ENCODE results near the gene PAX3.
A peak's percentile ranks its signal among the peaks of the same experiment; 100 is the strongest.

DNA sequence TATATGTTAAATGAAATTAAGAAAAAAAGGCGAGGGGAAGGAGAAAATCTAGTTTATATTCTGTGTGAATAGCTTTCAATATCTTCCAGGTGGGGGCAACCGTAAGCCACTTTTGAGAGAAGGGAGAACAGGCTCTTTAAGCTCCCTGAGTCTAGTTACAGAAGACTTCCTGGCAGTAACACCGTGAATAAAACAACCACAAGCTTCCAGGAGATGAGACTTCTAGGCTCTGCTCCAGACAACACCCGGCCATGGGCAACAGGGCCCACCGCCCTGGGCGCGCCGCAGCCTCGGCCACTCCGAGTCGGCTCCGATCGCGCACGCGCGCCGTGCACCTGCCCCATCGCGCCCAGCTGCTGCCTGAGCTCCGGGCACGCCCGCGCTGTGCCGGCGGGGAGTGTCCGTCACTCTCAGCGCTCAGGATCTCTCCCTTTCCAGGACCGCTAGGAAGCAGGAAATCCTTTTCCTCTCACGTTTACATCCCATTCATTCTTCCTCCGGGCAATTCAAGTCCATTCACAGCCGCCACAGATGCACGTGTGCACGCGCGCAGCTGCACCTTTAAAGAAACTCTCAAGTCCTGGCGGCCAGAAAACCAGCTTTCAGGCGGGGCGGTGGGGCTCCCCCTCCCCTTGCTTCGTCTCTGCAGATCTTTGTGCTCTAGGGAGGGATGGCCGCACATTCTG is 19.4 kb upstream of the PAX3 start:
- no peak for TF ChIP-seq POLR2AphosphoS5 (IDR thresholded peaks at IDR 0.05; ENCODE audit: low read depth)
- TF ChIP-seq, protein P1, sequence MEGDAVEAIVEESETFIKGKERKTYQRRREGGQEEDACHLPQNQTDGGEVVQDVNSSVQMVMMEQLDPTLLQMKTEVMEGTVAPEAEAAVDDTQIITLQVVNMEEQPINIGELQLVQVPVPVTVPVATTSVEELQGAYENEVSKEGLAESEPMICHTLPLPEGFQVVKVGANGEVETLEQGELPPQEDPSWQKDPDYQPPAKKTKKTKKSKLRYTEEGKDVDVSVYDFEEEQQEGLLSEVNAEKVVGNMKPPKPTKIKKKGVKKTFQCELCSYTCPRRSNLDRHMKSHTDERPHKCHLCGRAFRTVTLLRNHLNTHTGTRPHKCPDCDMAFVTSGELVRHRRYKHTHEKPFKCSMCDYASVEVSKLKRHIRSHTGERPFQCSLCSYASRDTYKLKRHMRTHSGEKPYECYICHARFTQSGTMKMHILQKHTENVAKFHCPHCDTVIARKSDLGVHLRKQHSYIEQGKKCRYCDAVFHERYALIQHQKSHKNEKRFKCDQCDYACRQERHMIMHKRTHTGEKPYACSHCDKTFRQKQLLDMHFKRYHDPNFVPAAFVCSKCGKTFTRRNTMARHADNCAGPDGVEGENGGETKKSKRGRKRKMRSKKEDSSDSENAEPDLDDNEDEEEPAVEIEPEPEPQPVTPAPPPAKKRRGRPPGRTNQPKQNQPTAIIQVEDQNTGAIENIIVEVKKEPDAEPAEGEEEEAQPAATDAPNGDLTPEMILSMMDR (IDR thresholded peaks at IDR 0.05; ENCODE audit: insufficient read depth, low read length): peak; percentile 26
- TF ChIP-seq SPI1 (IDR thresholded peaks at IDR 0.05; ENCODE audit: borderline replicate concordance, low read depth): no peak
- TF ChIP-seq, protein P2, sequence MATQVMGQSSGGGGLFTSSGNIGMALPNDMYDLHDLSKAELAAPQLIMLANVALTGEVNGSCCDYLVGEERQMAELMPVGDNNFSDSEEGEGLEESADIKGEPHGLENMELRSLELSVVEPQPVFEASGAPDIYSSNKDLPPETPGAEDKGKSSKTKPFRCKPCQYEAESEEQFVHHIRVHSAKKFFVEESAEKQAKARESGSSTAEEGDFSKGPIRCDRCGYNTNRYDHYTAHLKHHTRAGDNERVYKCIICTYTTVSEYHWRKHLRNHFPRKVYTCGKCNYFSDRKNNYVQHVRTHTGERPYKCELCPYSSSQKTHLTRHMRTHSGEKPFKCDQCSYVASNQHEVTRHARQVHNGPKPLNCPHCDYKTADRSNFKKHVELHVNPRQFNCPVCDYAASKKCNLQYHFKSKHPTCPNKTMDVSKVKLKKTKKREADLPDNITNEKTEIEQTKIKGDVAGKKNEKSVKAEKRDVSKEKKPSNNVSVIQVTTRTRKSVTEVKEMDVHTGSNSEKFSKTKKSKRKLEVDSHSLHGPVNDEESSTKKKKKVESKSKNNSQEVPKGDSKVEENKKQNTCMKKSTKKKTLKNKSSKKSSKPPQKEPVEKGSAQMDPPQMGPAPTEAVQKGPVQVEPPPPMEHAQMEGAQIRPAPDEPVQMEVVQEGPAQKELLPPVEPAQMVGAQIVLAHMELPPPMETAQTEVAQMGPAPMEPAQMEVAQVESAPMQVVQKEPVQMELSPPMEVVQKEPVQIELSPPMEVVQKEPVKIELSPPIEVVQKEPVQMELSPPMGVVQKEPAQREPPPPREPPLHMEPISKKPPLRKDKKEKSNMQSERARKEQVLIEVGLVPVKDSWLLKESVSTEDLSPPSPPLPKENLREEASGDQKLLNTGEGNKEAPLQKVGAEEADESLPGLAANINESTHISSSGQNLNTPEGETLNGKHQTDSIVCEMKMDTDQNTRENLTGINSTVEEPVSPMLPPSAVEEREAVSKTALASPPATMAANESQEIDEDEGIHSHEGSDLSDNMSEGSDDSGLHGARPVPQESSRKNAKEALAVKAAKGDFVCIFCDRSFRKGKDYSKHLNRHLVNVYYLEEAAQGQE (IDR thresholded peaks at IDR 0.05; ENCODE audit: insufficient replicate concordance, low read depth): no peak
- no peak for TF ChIP-seq GABPA (IDR thresholded peaks at IDR 0.05; ENCODE audit: low read depth)
